Suppressor macrophage (primary cell): ENCODE data around the gene ROR1.

Experiments
- DNase-seq, 4 experiments: peaks; one replicate each; pipeline ENCODE4 v3.0.0-alpha.2; 2020 to 2022

ROR1 gene

GRCh38 chr1:64150729-64151230 lies 377.0 kb downstream of the ROR1 start:
- no peak for DNase-seq

- DNase-seq, result no peak
These were observed 381.5 kb downstream of the ROR1 start for GRCh38 chr1:64155278-64155677.

- DNase-seq, result no peak
These were observed 387.6 kb downstream of the ROR1 start for GRCh38 chr1:64161357-64161941.

GRCh38 chr1:64162151-64162550 lies 388.3 kb downstream of the ROR1 start:
- no peak for DNase-seq

- DNase-seq, result no peak
These were observed 389.0 kb downstream of the ROR1 start for GRCh38 chr1:64162804-64163203.

GRCh38 chr1:64163431-64163830 lies 389.6 kb downstream of the ROR1 start:
- DNase-seq, result no peak

GRCh38 chr1:64163970-64164369 lies 390.2 kb downstream of the ROR1 start:
- DNase-seq, result no peak

- DNase-seq, result no peak
These were observed 392.8 kb downstream of the ROR1 start for GRCh38 chr1:64166629-64167028.

- DNase-seq, result no peak
These were observed 393.4 kb downstream of the ROR1 start for GRCh38 chr1:64167176-64167575.

- peak; percentile 40 to 69 (median 43) for DNase-seq
These were observed 397.4 kb downstream of the ROR1 start for GRCh38 chr1:64171246-64171645.

- peak; percentile 49 to 79 (median 61) for DNase-seq
These were observed 398.0 kb downstream of the ROR1 start for GRCh38 chr1:64171797-64172281.

- no peak for DNase-seq
These were observed 398.7 kb downstream of the ROR1 start for GRCh38 chr1:64172458-64172983.

GRCh38 chr1:64173336-64173940 lies 399.6 kb downstream of the ROR1 start:
- DNase-seq, result no peak

- DNase-seq, result no peak
These were observed 401.8 kb downstream of the ROR1 start for GRCh38 chr1:64175639-64176038.

- DNase-seq, result no peak
These were observed 402.8 kb downstream of the ROR1 start for GRCh38 chr1:64176659-64177058.

- DNase-seq, result no peak
These were observed 405.8 kb downstream of the ROR1 start for GRCh38 chr1:64179588-64179987.

GRCh38 chr1:64182207-64182606 lies 408.4 kb downstream of the ROR1 start:
- DNase-seq, result no peak

GRCh38 chr1:64183395-64184002 lies 409.7 kb downstream of the ROR1 start:
- DNase-seq, result no peak

GRCh38 chr1:64184003-64184440 lies 410.2 kb downstream of the ROR1 start:
- no peak for DNase-seq

- no peak for DNase-seq
These were observed 412.5 kb downstream of the ROR1 start for GRCh38 chr1:64186138-64186897.

- no peak for DNase-seq
These were observed 413.1 kb downstream of the ROR1 start for GRCh38 chr1:64186898-64187280.

- no peak for DNase-seq
These were observed 413.8 kb downstream of the ROR1 start for GRCh38 chr1:64187646-64188045.

GRCh38 chr1:64192290-64192689 lies 418.5 kb downstream of the ROR1 start:
- DNase-seq, result no peak
